Esophagus squamous epithelium (tissue), 5 donors: Measurements from ENCODE around the gene PGAM5. TPM values are rescaled to one million over a fixed set of nuclear protein-coding genes. Genes with fewer than 3 reads are reported as not detected.

Source experiments
- DNase-seq: peaks from one replicate; lab custom pipeline; 2025; lab: John Stamatoyannopoulos, UW
- H3K27ac ChIP-seq, 4 donors: fragments of 200-600 bp; sonication (generic); one replicate each; pipeline ENCODE4 v1.5.1; 2016 to 2019; ENCODE audit warnings: mild to moderate bottlenecking in 1 of 4
- H3K27me3 ChIP-seq, 4 donors: fragments of 200-600 bp; sonication (generic); 1 replicate in 3 of 4; 2 replicates in 1 of 4; pipeline versions ENCODE4 v1.5.1 to v1.6.0; 2017 to 2021; ENCODE audit warnings: antibody characterized with exemption in 1 of 4
- H3K36me3 ChIP-seq, 3 donors: fragments of 200-600 bp; sonication (generic); one replicate each; pipeline ENCODE4 v1.5.1; 2016 to 2019
- H3K4me1 ChIP-seq, 3 donors: fragments of 200-600 bp; sonication (generic); one replicate each; pipeline ENCODE4 v1.5.1; 2017 to 2019
- H3K4me3 ChIP-seq, 4 donors: fragments of 200-600 bp; sonication (generic); 1 replicate in 3 of 4; 2 replicates in 1 of 4; pipeline ENCODE4 v1.5.1; 2016 to 2019; ENCODE audit warnings: mild to moderate bottlenecking in 2 of 4, moderate library complexity in 1 of 4
- H3K9me3 ChIP-seq, 3 donors: fragments of 200-600 bp; sonication (generic); one replicate each; pipeline ENCODE4 v1.5.1; 2016 to 2019
- CTCF ChIP-seq, 6 experiments: fragments of 450-650 bp in 4 of 6; fragments of 200-600 bp in 2 of 6; sonication (generic) in 2 of 6; IDR thresholded peaks; one replicate each; pipeline ENCODE4 v1.5.1; 2016 to 2019; ENCODE audit warnings: antibody characterized with exemption in 6 of 6, mild to moderate bottlenecking in 4 of 6, moderate library complexity in 4 of 6
- POLR2A ChIP-seq, 4 donors: fragments of 450-650 bp; IDR thresholded peaks; one replicate each; pipeline ENCODE4 v1.6.1; 2017; ENCODE audit warnings: antibody characterized with exemption in 4 of 4, mild to moderate bottlenecking in 4 of 4, moderate library complexity in 3 of 4
- WGBS, 2 donors: methylation state at CpG; one replicate each; pipeline ENCODE4 v1.1.5; 2018; 5-methylcytosine and 5-hydroxymethylcytosine counted together
- intact Hi-C: fragments of 100-400 bp; cut with DNase I; formaldehyde crosslinking; loops from one replicate; pipeline ENCODE4 v1.15.0; 2022
- total RNA-seq, 4 donors: library from RNA; depleted of rRNA; stranded (reverse); fragments of >200 nt; gene quantifications; one replicate each; pipeline ENCODE4 v1.1.0, GENCODE V29; 2016
- donor health status: DM: yes; HTN: yes; CAD: no.

PGAM5 gene
- total RNA-seq, 4 donors from 2014 or later: 33.9 to 71.0 (median 39.9) TPM

DNA sequence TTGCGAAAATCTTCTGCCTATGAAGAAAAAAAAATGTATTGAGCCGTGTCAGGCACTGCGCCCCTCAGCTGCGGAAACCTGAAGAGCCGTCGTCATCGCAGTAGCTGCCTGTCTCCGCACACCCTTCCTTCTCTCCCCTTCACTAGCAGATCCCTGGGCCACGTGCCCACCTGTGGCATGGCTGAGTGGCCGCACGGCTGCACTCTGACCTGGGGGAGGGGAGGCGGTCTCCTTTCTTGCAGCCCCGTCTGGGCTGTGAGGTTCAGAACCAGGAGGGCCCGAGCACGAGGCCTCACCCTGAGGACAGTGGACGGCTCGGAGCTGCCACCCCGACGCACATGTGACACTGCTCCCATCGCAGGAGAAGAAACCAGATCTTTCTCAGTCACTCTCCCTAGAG is 24.9 kb downstream of the PGAM5 start:
- intact Hi-C loops: no loop called here
- no peaks in the 10 kb centered on the region for H3K9me3 ChIP-seq
- WGBS, 2 donors: 93 to 99% methylated on average over 14 to 17 of the region's 20 CpGs
- no peak for DNase-seq
- no peak overlapping the region for H3K4me3 ChIP-seq
- no peak overlapping the region for H3K27ac ChIP-seq
- no peaks in the 10 kb centered on the region for H3K27me3 ChIP-seq
- TF ChIP-seq POLR2A (IDR thresholded peaks at IDR 0.05) (no peak), CTCF (IDR thresholded peaks at IDR 0.05) (no peak)
- H3K36me3 ChIP-seq: peaks cover 30 to 100% (median 73%) of the 10 kb centered on the region in 3 donors
- H3K4me1 ChIP-seq: no peaks in the 10 kb centered on the region

DNA sequence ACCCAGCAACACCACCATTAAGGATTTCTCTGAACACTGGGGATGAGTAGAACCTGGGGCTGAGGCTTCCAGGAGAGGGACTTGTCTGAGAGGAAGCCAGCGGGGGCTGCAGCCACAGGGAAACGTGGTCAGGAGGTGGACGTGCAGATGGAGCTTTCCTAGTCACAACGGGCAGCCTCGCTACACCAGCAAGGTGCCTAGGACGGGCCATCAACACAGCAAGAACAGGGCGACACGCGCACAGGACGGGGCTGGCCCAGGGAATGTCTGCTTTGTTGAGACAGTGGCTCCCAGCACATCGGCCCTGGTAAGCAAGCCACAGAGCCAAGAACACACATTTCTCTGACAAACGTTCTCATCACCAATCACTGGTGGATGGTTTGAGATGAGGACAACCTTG is 25.7 kb downstream of the PGAM5 start:
- Histone ChIP-seq H3K27me3 (no peaks in the 10 kb centered on the region), H3K27ac (no peak overlapping the region), H3K36me3 (peaks cover 36 to 100% (median 77%) of the 10 kb centered on the region in 3 donors), H3K4me3 (no peak overlapping the region), H3K9me3 (no peaks in the 10 kb centered on the region), H3K4me1 (no peaks in the 10 kb centered on the region)
- TF ChIP-seq CTCF (IDR thresholded peaks at IDR 0.05) (no peak), POLR2A (IDR thresholded peaks at IDR 0.05) (no peak)
- WGBS, 2 donors: 91 to 95% methylated on average over 8 to 11 of the region's 12 CpGs
- intact Hi-C loops: no loop called here
- no peak for DNase-seq

DNA sequence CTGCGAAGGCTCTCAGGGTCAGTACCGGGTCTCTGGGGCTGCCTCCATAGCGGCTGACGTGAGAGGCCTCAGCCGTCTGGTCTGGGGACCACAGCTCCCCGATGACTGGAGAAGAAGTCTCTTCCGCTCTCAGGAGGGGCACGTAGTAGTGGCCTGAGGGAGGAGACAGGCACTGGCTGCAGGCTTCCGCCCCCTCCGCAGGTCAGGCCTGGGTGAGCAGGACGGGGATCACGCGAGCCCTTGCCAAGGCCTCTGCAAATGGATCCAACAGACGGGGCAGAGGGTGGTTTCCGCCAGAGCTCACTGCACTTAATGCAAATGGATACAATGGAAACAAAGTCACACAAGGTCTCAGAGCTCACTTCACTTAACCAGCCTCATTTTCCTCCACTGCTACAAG is 26.3 kb downstream of the PGAM5 start:
- intact Hi-C loops: no loop called here
- H3K27me3 ChIP-seq: no peaks in the 10 kb centered on the region
- TF ChIP-seq POLR2A (IDR thresholded peaks at IDR 0.05): no peak
- TF ChIP-seq CTCF (IDR thresholded peaks at IDR 0.05): no peak
- peaks cover 36 to 100% (median 81%) of the 10 kb centered on the region in 3 donors for H3K36me3 ChIP-seq
- H3K4me3 ChIP-seq: no peak overlapping the region
- 88 to 96% methylated on average over 5 to 6 of the region's 15 CpGs for WGBS, 2 donors
- H3K27ac ChIP-seq: no peak overlapping the region
- no peaks in the 10 kb centered on the region for H3K9me3 ChIP-seq
- H3K4me1 ChIP-seq: no peaks in the 10 kb centered on the region
- no peak for DNase-seq

DNA sequence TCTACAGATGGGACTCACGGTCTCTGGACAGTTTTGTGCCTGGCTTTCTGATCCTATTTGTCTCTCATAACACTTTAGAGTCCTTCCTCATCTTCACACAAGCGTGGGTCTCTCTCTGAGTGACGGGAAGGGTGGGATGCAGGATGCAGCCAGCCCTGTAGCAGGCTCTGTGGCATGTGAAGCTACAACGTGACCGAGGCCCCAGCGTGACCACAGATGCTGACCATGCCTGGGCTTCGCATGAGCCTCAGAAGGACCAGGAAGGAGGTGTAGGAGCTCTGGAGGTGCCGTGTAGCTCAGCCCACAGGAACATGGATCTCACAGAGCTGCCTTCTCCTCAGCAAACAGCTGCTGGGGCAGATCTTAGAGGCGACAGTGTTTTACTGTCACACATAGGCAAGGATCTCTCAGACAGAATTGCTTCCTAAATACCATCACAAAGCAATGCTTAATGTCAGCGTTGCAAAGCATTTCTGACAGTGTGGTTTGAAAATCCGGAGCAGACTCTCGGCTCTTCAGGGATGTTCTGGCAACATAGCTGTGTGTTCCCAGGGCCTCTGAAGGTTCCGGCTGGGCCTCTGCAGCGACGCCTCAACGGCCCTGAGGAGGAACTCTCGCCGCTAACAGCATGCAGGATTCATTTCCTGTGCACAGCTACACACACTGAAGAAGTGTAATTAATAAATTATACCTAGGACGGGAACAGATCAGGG is 29.1 kb downstream of the PGAM5 start:
- intact Hi-C loops: no loop called here
- no peak for TF ChIP-seq CTCF (IDR thresholded peaks at IDR 0.05)
- TF ChIP-seq POLR2A (IDR thresholded peaks at IDR 0.05): no peak

GRCh38 chr12:132740313-132740646 is 29.6 kb downstream of the PGAM5 start:
- Histone ChIP-seq H3K36me3 (peaks cover 36 to 100% (median 78%) of the 10 kb centered on the region in 3 donors), H3K4me3 (no peak overlapping the region), H3K4me1 (no peaks in the 10 kb centered on the region), H3K27me3 (no peaks in the 10 kb centered on the region), H3K27ac (no peak overlapping the region), H3K9me3 (no peaks in the 10 kb centered on the region)
- no peak for DNase-seq
- 89 to 96% methylated on average over 6 of the region's 6 CpGs for WGBS, 2 donors
- no peak for TF ChIP-seq POLR2A (IDR thresholded peaks at IDR 0.05)
- TF ChIP-seq CTCF (IDR thresholded peaks at IDR 0.05): no peak
- intact Hi-C loops: no loop called here

More for the DNA sequence above, 29.1 kb downstream of the PGAM5 start:
- Histone ChIP-seq H3K4me1 (no peaks in the 10 kb centered on the region), H3K27ac (no peak overlapping the region), H3K9me3 (no peaks in the 10 kb centered on the region), H3K36me3 (peaks cover 31 to 100% (median 77%) of the 10 kb centered on the region in 3 donors), H3K27me3 (no peaks in the 10 kb centered on the region), H3K4me3 (no peak overlapping the region)
- DNase-seq: no peak
- WGBS, 2 donors: 91 to 92% methylated on average over 15 to 18 of the region's 19 CpGs
